H9 (cell line): ENCODE results near the gene OSBPL9. TPM values are rescaled to one million over a fixed set of nuclear protein-coding genes. Genes with fewer than 3 reads are reported as not detected.

Experiments used
- DNase-seq: peaks from one replicate; pipeline ENCODE4 v3.0.0-alpha.2; 2017
- H2AFZ ChIP-seq: one replicate; pipeline ENCODE4 v1.6.1; 2013; ENCODE audit warnings: mild to moderate bottlenecking, low read length, control low read depth, moderate library complexity
- H2AK5ac ChIP-seq: 2 replicates; pipeline ENCODE4 v1.6.1; 2013; ENCODE audit warnings: low read length, control low read depth, mixed read lengths; ENCODE audit not compliant: insufficient read length
- H2BK120ac ChIP-seq: one replicate; pipeline ENCODE4 v1.6.1; 2013; ENCODE audit warnings: low read depth, mild to moderate bottlenecking, low read length, control low read depth, inconsistent platforms; ENCODE audit not compliant: poor library complexity, severe bottlenecking
- H2BK12ac ChIP-seq: 2 replicates; pipeline ENCODE4 v1.6.1; 2013; ENCODE audit warnings: low read length, control low read depth, mixed read lengths, low read depth; ENCODE audit not compliant: insufficient read length
- H2BK15ac ChIP-seq: 2 replicates; pipeline ENCODE4 v1.6.1; 2013; ENCODE audit warnings: low read depth, low read length, control low read depth
- H2BK20ac ChIP-seq: one replicate; pipeline ENCODE4 v1.6.1; 2013; ENCODE audit warnings: low read depth, mild to moderate bottlenecking, low read length, control low read depth, inconsistent platforms; ENCODE audit not compliant: poor library complexity, severe bottlenecking
- H2BK5ac ChIP-seq: 2 replicates; pipeline ENCODE4 v1.6.1; 2013; ENCODE audit warnings: low read length, control low read depth, mixed read lengths; ENCODE audit not compliant: insufficient read length
- H3K14ac ChIP-seq: 2 replicates; pipeline ENCODE4 v1.6.1; 2013; ENCODE audit warnings: low read length, control low read depth; ENCODE audit not compliant: insufficient read depth
- H3K18ac ChIP-seq: 2 replicates; pipeline ENCODE4 v1.6.1; 2013; ENCODE audit warnings: low read depth, mild to moderate bottlenecking, mixed read lengths, low read length, control low read depth; ENCODE audit not compliant: insufficient read length
- H3K23ac ChIP-seq: 2 replicates; pipeline ENCODE4 v1.6.1; 2013; ENCODE audit warnings: low read length, control low read depth, mixed read lengths, low read depth; ENCODE audit not compliant: insufficient read length
- H3K23me2 ChIP-seq: 2 replicates; pipeline ENCODE4 v1.6.1; 2013; ENCODE audit warnings: low read depth, mild to moderate bottlenecking, mixed read lengths, low read length, control low read depth; ENCODE audit not compliant: insufficient read length, poor library complexity, severe bottlenecking
- H3K27ac ChIP-seq: 2 replicates; pipeline ENCODE4 v1.5.1; 2013; ENCODE audit warnings: low read length, control low read depth, mixed read lengths, low read depth; ENCODE audit not compliant: insufficient read length
- H3K27me3 ChIP-seq: 2 replicates; pipeline ENCODE4 v1.6.1; 2013; ENCODE audit warnings: low read length, control low read depth, inconsistent platforms; ENCODE audit not compliant: insufficient read depth
- H3K4ac ChIP-seq: 2 replicates; pipeline ENCODE4 v1.6.1; 2013; ENCODE audit warnings: low read depth, mild to moderate bottlenecking, control low read depth, inconsistent platforms, low read length, moderate library complexity
- H3K4me1 ChIP-seq: 2 replicates; pipeline ENCODE4 v1.6.1; 2013; ENCODE audit warnings: low read length, control low read depth, inconsistent platforms; ENCODE audit not compliant: insufficient read depth
- H3K4me2 ChIP-seq: 2 replicates; pipeline ENCODE4 v1.6.1; 2013; ENCODE audit warnings: low read length, control low read depth, mixed read lengths; ENCODE audit not compliant: insufficient read length, insufficient read depth
- H3K56ac ChIP-seq: 2 replicates; pipeline ENCODE4 v1.6.1; 2013; ENCODE audit warnings: low read depth, mild to moderate bottlenecking, mixed read lengths, low read length, control low read depth; ENCODE audit not compliant: insufficient read length
- H3K79me1 ChIP-seq: 2 replicates; pipeline ENCODE4 v1.6.1; 2013; ENCODE audit warnings: low read depth, mild to moderate bottlenecking, moderate library complexity, low read length, control low read depth, inconsistent platforms; ENCODE audit not compliant: insufficient read depth, poor library complexity, severe bottlenecking
- H3K79me2 ChIP-seq: 2 replicates; pipeline ENCODE4 v1.6.1; 2013; ENCODE audit warnings: low read length, control low read depth, inconsistent platforms; ENCODE audit not compliant: insufficient read depth
- H3K9ac ChIP-seq: 2 replicates; pipeline ENCODE4 v1.6.1; 2013; ENCODE audit warnings: low read length, control low read depth, mixed read lengths; ENCODE audit not compliant: insufficient read length; ENCODE audit errors: extremely low read depth
- H3K9me3 ChIP-seq: one replicate; pipeline ENCODE4 v1.6.1; 2013; ENCODE audit warnings: low read depth, low read length, inconsistent platforms; ENCODE audit not compliant: control insufficient read depth
- H3T11ph ChIP-seq: one replicate; pipeline ENCODE4 v1.6.1; 2013; ENCODE audit warnings: mild to moderate bottlenecking, low read length, control low read depth, inconsistent platforms
- H4K20me1 ChIP-seq: one replicate; pipeline ENCODE4 v1.6.1; 2013; ENCODE audit not compliant: control insufficient read depth, insufficient read length, insufficient read depth
- H4K5ac ChIP-seq: 2 replicates; pipeline ENCODE4 v1.6.1; 2013; ENCODE audit warnings: low read depth, mild to moderate bottlenecking, mixed read lengths, low read length, control low read depth; ENCODE audit not compliant: insufficient read length
- H4K8ac ChIP-seq: replicated peaks from 2 replicates; pipeline ENCODE4 v1.6.1; 2013; ENCODE audit warnings: low read length, control low read depth, mixed read lengths, low read depth; ENCODE audit not compliant: insufficient read length
- H4K91ac ChIP-seq: 2 replicates; pipeline ENCODE4 v1.6.1; 2013; ENCODE audit warnings: low read depth, mild to moderate bottlenecking, moderate library complexity, mixed read lengths, low read length, control low read depth; ENCODE audit not compliant: insufficient read length
- H3K27ac Mint-ChIP-seq, 3 experiments: 2 replicates in 2 of 3; 3 replicates in 1 of 3; pipeline ENCODE4 v1.8.0; 2020 to 2021; ENCODE audit warnings: mixed read lengths in 3 of 3, mild to moderate bottlenecking in 1 of 3, moderate library complexity in 1 of 3
- H3K27me3 Mint-ChIP-seq: 2 replicates; pipeline ENCODE4 v1.8.0; 2021; ENCODE audit warnings: low read depth, mild to moderate bottlenecking, moderate library complexity, mixed read lengths
- H3K36me3 Mint-ChIP-seq, 3 experiments: 2 replicates in 2 of 3; 3 replicates in 1 of 3; pipeline ENCODE4 v1.8.0; 2020 to 2021; ENCODE audit warnings: low read depth in 3 of 3, mixed read lengths in 3 of 3; ENCODE audit not compliant: insufficient read depth in 1 of 3
- H3K4me1 Mint-ChIP-seq, 2 experiments: 2 replicates each; pipeline ENCODE4 v1.8.0; 2020; ENCODE audit warnings: mixed read lengths in 2 of 2
- H3K4me3 Mint-ChIP-seq, 2 experiments: 2 replicates in 1 of 2; 3 replicates in 1 of 2; pipeline ENCODE4 v1.8.0; 2020 to 2021; ENCODE audit warnings: mild to moderate bottlenecking in 2 of 2, mixed read lengths in 2 of 2, moderate library complexity in 1 of 2
- H3K9me3 Mint-ChIP-seq, 2 experiments: 2 replicates in 1 of 2; 3 replicates in 1 of 2; pipeline ENCODE4 v1.8.0; 2020; ENCODE audit warnings: mild to moderate bottlenecking in 2 of 2, mixed read lengths in 2 of 2, moderate library complexity in 1 of 2
- CTCF ChIP-seq: fragments of 200-600 bp; sonication (generic); conservative IDR thresholded peaks from 3 replicates; pipeline ENCODE4 v1.8.0; 2021; ENCODE audit warnings: antibody characterized with exemption, mild to moderate bottlenecking
- WGBS: extraction: QIAGEN DNeasy Blood & Tissue Kit; methylation state at CpG from one replicate; pipeline ENCODE4 v1.1.7; 2013; ENCODE audit warnings: missing lambda C conversion rate, low lambda C conversion rate, mixed read lengths; ENCODE audit not compliant: insufficient read length; ENCODE audit errors: extremely low coverage; 5-methylcytosine and 5-hydroxymethylcytosine counted together
- total RNA-seq: library from RNA; stranded (reverse); gene quantifications from 2 replicates; pipeline ENCODE4 v1.2.1, GENCODE V29; 2021

The OSBPL9 gene
- total RNA-seq, 1 experiment from 2014 or later: 76.7 TPM

- Mint-ChIP-seq H3K9me3 (no peaks in the 10 kb centered on the region), H3K36me3 (peaks cover 33 to 95% (median 89%) of the 10 kb centered on the region in 3 experiments; a peak in 6 of 7 replicates), H3K4me3 (no peak overlapping the region), H3K4me1 (no peaks in the 10 kb centered on the region), H3K27me3 (no peaks in the 10 kb centered on the region), H3K27ac (no peak overlapping the region)
- Histone ChIP-seq H3K14ac (no peak overlapping the region), H4K91ac (no peak overlapping the region), H2AK5ac (no peak overlapping the region), H3K27me3 (no peaks in the 10 kb centered on the region), H2AFZ (no peak overlapping the region), H4K5ac (no peak overlapping the region), H3K27ac (no peak overlapping the region), H3K4me1 (no peaks in the 10 kb centered on the region), H3K79me1 (no peaks in the 10 kb centered on the region), H3K23me2 (no peaks in the 10 kb centered on the region), H3K56ac (no peak overlapping the region), H2BK12ac (no peak overlapping the region), H2BK15ac (no peak overlapping the region), H2BK120ac (no peak overlapping the region), H3K9ac (no peak overlapping the region), H2BK20ac (no peak overlapping the region), H2BK5ac (no peak overlapping the region), H3K23ac (no peak overlapping the region), H3K4ac (no peak overlapping the region), H3K18ac (no peak overlapping the region), H3K4me2 (no peak overlapping the region), H3T11ph (no peak overlapping the region), H3K9me3 (no peaks in the 10 kb centered on the region), H4K8ac (no peak overlapping the region), H3K79me2 (no peaks in the 10 kb centered on the region), H4K20me1 (no peaks in the 10 kb centered on the region)
- no peak for DNase-seq
- TF ChIP-seq CTCF: no peak
- WGBS: no CpG with 5 or more reads among the region's 2 CpGs
Observed at GRCh38 chr1:51788938-51789337, 172.0 kb downstream of the OSBPL9 start.
